OCI-LY1 (cell line): ENCODE results near the gene ERG.

Experiments
- EZH2 ChIP-seq: fragments of 200-600 bp; sonication (generic), shearing (Covaris generic); IDR thresholded peaks from 2 replicates; pipeline ENCODE4 v1.8.0; 2017; ENCODE audit warnings: borderline replicate concordance, mixed run types, mild to moderate bottlenecking, antibody characterized with exemption, low read length, moderate library complexity, mixed read lengths
- TF ChIP-seq, protein P1 (sequence below): fragments of 200-600 bp; sonication (generic), shearing (Covaris generic); IDR thresholded peaks from 2 replicates; pipeline ENCODE4 v1.5.1; 2017; ENCODE audit warnings: mild to moderate bottlenecking, antibody characterized with exemption, low read length, moderate library complexity, mixed read lengths

DNA sequence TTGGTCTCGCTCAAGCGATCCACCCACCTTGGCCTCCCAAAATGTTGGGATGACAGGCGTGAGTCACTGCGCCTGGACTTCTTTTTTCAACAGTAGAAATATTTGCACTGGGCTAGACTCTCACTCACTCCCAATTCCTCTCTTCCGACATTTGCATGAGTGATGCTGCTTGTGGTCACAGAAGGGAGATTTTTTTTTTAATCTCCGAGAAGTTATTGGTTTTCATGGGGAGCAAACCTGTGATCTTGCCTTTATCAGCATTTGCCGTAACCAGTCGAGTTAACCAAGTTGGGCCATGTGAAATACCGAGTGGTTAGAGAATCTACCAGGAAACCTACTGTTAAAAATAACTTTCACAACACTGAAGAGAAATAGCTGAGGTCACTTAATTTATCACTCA, 21.1 kb downstream of the ERG start:
- TF ChIP-seq, protein P1, sequence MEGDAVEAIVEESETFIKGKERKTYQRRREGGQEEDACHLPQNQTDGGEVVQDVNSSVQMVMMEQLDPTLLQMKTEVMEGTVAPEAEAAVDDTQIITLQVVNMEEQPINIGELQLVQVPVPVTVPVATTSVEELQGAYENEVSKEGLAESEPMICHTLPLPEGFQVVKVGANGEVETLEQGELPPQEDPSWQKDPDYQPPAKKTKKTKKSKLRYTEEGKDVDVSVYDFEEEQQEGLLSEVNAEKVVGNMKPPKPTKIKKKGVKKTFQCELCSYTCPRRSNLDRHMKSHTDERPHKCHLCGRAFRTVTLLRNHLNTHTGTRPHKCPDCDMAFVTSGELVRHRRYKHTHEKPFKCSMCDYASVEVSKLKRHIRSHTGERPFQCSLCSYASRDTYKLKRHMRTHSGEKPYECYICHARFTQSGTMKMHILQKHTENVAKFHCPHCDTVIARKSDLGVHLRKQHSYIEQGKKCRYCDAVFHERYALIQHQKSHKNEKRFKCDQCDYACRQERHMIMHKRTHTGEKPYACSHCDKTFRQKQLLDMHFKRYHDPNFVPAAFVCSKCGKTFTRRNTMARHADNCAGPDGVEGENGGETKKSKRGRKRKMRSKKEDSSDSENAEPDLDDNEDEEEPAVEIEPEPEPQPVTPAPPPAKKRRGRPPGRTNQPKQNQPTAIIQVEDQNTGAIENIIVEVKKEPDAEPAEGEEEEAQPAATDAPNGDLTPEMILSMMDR: no peak
- TF ChIP-seq EZH2: no peak
